ENCODE measurements around the gene ACOT8.
"Not testable (repeated sequence)": the region's sequence is repeated elsewhere in the genome, so short reads cannot be mapped to it uniquely, and the experiment has no call there.

Gene ACOT8

GRCh38 chr20:45851501-45851900 lies 5.7 kb downstream of the ACOT8 start:
- DNase-seq: no peak

GRCh38 chr20:45850926-45851325 lies 6.3 kb downstream of the ACOT8 start:
- DNase-seq: no peak

- DNase-seq: no peak
Measured at GRCh38 chr20:45850238-45850637, 7.0 kb downstream of the ACOT8 start.

GRCh38 chr20:45848969-45849582 lies 8.1 kb downstream of the ACOT8 start:
- DNase-seq: no peak

- no peak for DNase-seq
Measured at GRCh38 chr20:45848421-45848820, 8.8 kb downstream of the ACOT8 start.

GRCh38 chr20:45845452-45845851 lies 11.7 kb downstream of the ACOT8 start:
- no peak for DNase-seq

GRCh38 chr20:45843506-45843905 lies 13.7 kb downstream of the ACOT8 start:
- no peak for DNase-seq

GRCh38 chr20:45842169-45842812 lies 14.9 kb downstream of the ACOT8 start:
- peak; percentile 30 to 49 for DNase-seq

GRCh38 chr20:45841407-45842129 lies 15.6 kb downstream of the ACOT8 start:
- no peak for DNase-seq

- no peak for DNase-seq
Measured at GRCh38 chr20:45840700-45841198, 16.4 kb downstream of the ACOT8 start.

- no peak for DNase-seq
Measured at GRCh38 chr20:45836841-45837240, 20.4 kb downstream of the ACOT8 start.

GRCh38 chr20:45835825-45836224 lies 21.4 kb downstream of the ACOT8 start:
- DNase-seq: no peak

GRCh38 chr20:45835329-45835765 lies 21.8 kb downstream of the ACOT8 start:
- peak; percentile 64 to 70 for DNase-seq

- no peak for DNase-seq
Measured at GRCh38 chr20:45834797-45835161, 22.4 kb downstream of the ACOT8 start.

- peak; percentile 2 to 20 for DNase-seq
Measured at GRCh38 chr20:45833883-45834796, 23.1 kb downstream of the ACOT8 start.

GRCh38 chr20:45833030-45833882 lies 23.9 kb downstream of the ACOT8 start, which contains the start of gene SNX21:
Gene SNX21 (plus strand): TSS chr20:45833799. CDS start chr20:45833920, 121 bp downstream.
- DNase-seq: peak; percentile 90 to 98

GRCh38 chr20:45832619-45833018 lies 24.6 kb downstream of the ACOT8 start:
- DNase-seq: no peak

GRCh38 chr20:45829673-45830106 lies 27.5 kb downstream of the ACOT8 start:
- not testable (repeated sequence) for DNase-seq

GRCh38 chr20:45828589-45828988 lies 28.6 kb downstream of the ACOT8 start:
- DNase-seq: no peak

GRCh38 chr20:45827712-45828111 lies 29.5 kb downstream of the ACOT8 start:
- DNase-seq: no peak

GRCh38 chr20:45827030-45827652 lies 30.1 kb downstream of the ACOT8 start, which contains the start of gene TNNC2:
Gene TNNC2 (minus strand): TSS chr20:45827312. CDS start chr20:45827248, 64 bp downstream.
- DNase-seq: no peak
